ENCODE results near the gene CERCAM.

The CERCAM gene

GRCh38 chr9:128479262-128479661 is 58.6 kb downstream of the CERCAM start:
- intact Hi-C loops (cut with micrococcal nuclease) = no loop called here
- Mint-ChIP-seq H3K27ac (no peak overlapping the region), H3K9me3 (no peaks in the 10 kb centered on the region), H3K4me3 (no peak overlapping the region), H3K36me3 (ENCODE audit: low read depth) (peaks cover 80% of the 10 kb centered on the region), H3K4me1 (ENCODE audit: low read depth) (no peaks in the 10 kb centered on the region), H3K27me3 (no peaks in the 10 kb centered on the region)

DNA sequence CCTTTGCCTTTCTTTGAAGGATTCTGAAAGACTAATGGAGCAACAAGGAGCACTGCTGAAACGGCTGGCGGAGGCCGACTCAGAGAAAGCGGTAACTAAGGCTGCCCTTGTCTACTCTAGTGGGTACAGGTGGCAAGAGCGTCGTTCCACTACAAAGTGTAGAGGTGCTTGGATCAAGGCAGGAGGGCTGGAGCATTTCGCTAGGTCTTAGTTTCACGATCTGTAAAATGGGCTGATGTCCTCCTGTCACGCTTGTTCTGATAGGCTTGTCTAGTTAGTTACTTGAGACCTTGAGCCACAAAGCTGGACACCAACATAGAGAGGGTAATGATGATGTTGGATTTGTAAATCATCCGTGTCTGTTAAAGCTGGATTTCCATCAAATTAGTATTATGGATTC is 60.9 kb downstream of the CERCAM start:
- Mint-ChIP-seq H3K4me3 (no peak overlapping the region), H3K4me1 (ENCODE audit: low read depth) (no peaks in the 10 kb centered on the region), H3K36me3 (ENCODE audit: low read depth) (peaks cover 82% of the 10 kb centered on the region), H3K9me3 (no peaks in the 10 kb centered on the region), H3K27me3 (no peaks in the 10 kb centered on the region), H3K27ac (no peak overlapping the region)
- intact Hi-C loops (cut with micrococcal nuclease) = no loop called here

DNA sequence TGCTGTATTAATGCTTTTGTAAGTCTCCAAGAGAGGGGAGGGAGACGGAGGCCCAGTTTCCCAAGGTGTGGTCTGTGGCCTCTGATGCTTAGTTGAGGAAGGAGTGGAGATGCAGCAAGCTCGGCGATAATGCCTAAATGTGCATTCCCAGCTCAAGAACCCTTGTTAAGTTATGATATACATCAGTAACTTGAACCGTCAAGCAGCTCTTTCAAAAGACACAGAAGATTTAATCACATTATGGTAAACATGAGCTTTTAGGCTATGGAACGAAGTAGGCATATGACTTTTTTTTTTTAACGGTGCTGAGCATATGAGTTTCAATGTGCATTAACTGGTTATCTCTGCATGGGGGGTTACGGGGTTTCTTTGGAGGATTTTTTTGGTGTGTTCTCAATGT is 61.5 kb downstream of the CERCAM start:
- intact Hi-C loops (cut with micrococcal nuclease) = no loop called here
- peaks cover 88% of the 10 kb centered on the region for H3K36me3 Mint-ChIP-seq (ENCODE audit: low read depth)
- H3K27ac Mint-ChIP-seq = no peak overlapping the region
- no peaks in the 10 kb centered on the region for H3K27me3 Mint-ChIP-seq
- no peaks in the 10 kb centered on the region for H3K4me1 Mint-ChIP-seq (ENCODE audit: low read depth)
- no peaks in the 10 kb centered on the region for H3K9me3 Mint-ChIP-seq
- no peak overlapping the region for H3K4me3 Mint-ChIP-seq

GRCh38 chr9:128484686-128485413 is 64.2 kb downstream of the CERCAM start:
- Mint-ChIP-seq H3K9me3 (no peaks in the 10 kb centered on the region), H3K36me3 (ENCODE audit: low read depth) (peaks cover 87% of the 10 kb centered on the region), H3K4me3 (no peak overlapping the region), H3K27me3 (no peaks in the 10 kb centered on the region), H3K27ac (peak overlapping the region; percentile 27), H3K4me1 (ENCODE audit: low read depth) (no peaks in the 10 kb centered on the region)
- intact Hi-C loops (cut with micrococcal nuclease) = no loop called here

GRCh38 chr9:128485414-128485855 is 64.8 kb downstream of the CERCAM start:
- peaks cover 93% of the 10 kb centered on the region for H3K36me3 Mint-ChIP-seq (ENCODE audit: low read depth)
- H3K4me3 Mint-ChIP-seq = no peak overlapping the region
- H3K27me3 Mint-ChIP-seq = no peaks in the 10 kb centered on the region
- H3K4me1 Mint-ChIP-seq (ENCODE audit: low read depth) = no peaks in the 10 kb centered on the region
- no peak overlapping the region for H3K27ac Mint-ChIP-seq
- intact Hi-C loops (cut with micrococcal nuclease) = no loop called here
- H3K9me3 Mint-ChIP-seq = no peaks in the 10 kb centered on the region

GRCh38 chr9:128486201-128486600 is 65.5 kb downstream of the CERCAM start:
- Mint-ChIP-seq H3K27ac (no peak overlapping the region), H3K4me1 (ENCODE audit: low read depth) (no peaks in the 10 kb centered on the region), H3K4me3 (no peak overlapping the region), H3K36me3 (ENCODE audit: low read depth) (peaks cover 92% of the 10 kb centered on the region), H3K9me3 (no peaks in the 10 kb centered on the region), H3K27me3 (no peaks in the 10 kb centered on the region)
- intact Hi-C loops (cut with micrococcal nuclease) = no loop called here
